H1 (cell line): ENCODE data around the gene TLCD3B. TPM values are rescaled to one million over a fixed set of nuclear protein-coding genes. Genes with fewer than 3 reads are reported as not detected.

Experiments
- CHD7 ChIP-seq: fragments of 300-600 bp; sonication (generic); IDR thresholded peaks from 2 replicates; pipeline ENCODE4 v1.7.1; 2012; ENCODE audit warnings: low read length, moderate library complexity, mild to moderate bottlenecking, inconsistent platforms; ENCODE audit not compliant: insufficient replicate concordance
- polyA plus RNA-seq, 7 experiments: library from polyadenylated mRNA; depleted of rRNA in 3 of 7; stranded (reverse) in 5 of 7; unstranded in 2 of 7; fragments of >200 nt in 5 of 7; fragments of 200-250 nt in 2 of 7; gene quantifications; 1 replicate in 5 of 7; 2 replicates in 1 of 7; 4 replicates in 1 of 7; pipeline versions ENCODE4 v1.2.1 to v1.2.3, GENCODE V29; 2011 to 2013; ENCODE audit warnings: missing spikeins in 2 of 7, mixed read lengths in 2 of 7
- total RNA-seq: library from RNA; stranded (reverse); fragmentation: NEBNext Ultra II Directional; extraction: Animal tissue kit (Norgen Biotek cat#: 25700); gene quantifications from 2 replicates; pipeline ENCODE4 v1.2.1, GENCODE V29; 2021

TLCD3B gene
- total and polyA plus RNA-seq, 2 of the 8 experiments (the other 6 are each of a cell fraction or from before 2014, with no cell fraction given): 15.2 to 26.9 TPM

DNA sequence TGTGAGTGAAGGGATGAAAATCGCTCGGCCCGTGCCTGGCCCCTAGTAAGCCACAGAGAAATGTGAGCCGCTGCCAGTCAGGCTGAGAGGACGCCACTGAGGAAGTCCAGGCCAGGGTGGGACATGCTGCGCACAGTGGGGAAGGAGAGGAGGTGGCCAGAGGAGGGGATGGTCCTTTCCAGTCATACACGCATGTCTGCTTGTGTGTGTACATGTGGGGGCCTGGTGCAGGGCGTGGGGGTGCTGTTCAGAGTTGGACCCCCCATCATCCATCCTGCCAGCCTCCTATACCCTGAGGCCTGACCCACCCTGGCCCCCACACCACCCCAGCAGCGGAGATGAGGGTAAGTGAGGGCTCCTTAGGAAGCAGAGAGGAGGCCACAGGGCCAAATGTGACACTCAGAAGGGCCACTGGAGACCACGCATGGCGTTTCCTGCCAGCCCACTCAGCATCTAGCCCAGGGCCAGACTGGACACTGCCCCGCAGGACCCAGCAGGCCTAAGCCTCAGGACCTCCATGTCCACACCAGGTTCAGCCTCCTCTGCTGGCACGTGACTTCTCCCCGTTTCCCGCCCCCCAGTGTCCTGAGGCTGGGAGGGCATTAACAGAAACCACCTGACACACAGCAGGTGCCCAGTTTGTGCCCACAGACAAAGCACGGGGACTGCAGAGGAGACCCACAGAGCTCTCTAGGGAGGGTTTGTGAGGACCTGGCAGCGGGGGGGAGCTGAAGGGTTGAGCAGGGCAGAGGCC lies 27.2 kb downstream of the TLCD3B start (continued):
- TF ChIP-seq CHD7: no peak
